ENCODE results near the gene SCAF1. TPM values are rescaled to one million over a fixed set of nuclear protein-coding genes. Genes with fewer than 3 reads are reported as not detected.

The SCAF1 gene
- total and polyA plus RNA-seq, 2 of the 13 experiments (the other 11 are each of a cell fraction or from before 2014, with no cell fraction given): 3.3 to 6.1 TPM

DNA sequence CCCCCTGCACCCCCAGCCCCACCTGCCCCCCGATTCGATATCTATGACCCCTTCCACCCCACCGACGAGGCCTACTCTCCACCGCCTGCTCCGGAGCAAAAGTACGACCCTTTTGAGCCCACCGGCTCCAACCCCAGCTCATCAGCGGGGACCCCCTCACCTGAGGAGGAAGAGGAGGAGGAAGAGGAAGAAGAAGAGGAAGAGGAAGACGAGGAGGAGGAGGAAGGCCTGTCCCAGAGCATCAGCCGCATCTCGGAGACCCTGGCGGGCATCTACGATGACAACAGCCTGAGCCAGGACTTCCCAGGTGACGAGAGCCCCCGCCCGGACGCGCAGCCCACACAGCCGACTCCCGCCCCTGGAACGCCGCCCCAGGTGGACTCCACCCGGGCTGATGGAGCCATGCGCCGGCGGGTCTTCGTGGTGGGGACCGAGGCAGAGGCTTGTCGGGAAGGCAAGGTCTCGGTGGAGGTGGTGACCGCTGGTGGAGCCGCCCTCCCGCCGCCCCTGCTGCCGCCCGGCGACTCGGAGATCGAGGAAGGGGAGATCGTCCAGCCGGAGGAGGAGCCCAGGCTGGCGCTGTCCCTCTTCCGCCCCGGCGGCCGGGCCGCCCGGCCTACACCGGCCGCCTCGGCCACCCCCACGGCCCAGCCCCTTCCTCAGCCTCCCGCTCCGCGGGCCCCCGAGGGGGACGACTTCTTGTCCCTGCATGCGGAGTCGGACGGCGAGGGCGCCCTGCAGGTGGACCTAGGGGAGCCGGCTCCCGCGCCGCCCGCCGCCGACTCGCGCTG lies 9.2 kb downstream of the SCAF1 start:
- H3K4me1 ChIP-seq (ENCODE audit: insufficient read depth, low read length): peaks cover 17% of the 10 kb centered on the region
- no peak overlapping the region for H3K4me2 ChIP-seq (ENCODE audit: low read depth, low read length)
- in situ Hi-C loops (cut with HindIII; ENCODE audit: extremely low pct_ligation_motif_present, low pct_unique_long_range_greater_than_20kb): no loop called here
- H2AFZ ChIP-seq (ENCODE audit: low read length): no peak overlapping the region
- ATAC-seq (no peak), DNase-seq (ENCODE audit: low spot score) (no peak), FAIRE-seq (no peak)
- no peak overlapping the region for H3K27ac ChIP-seq (ENCODE audit: extremely low read length, insufficient read depth, low read length)
- peaks cover 31 to 46% of the 10 kb centered on the region in 2 experiments; a peak in 4 of 5 replicates for H3K36me3 ChIP-seq (replicated peaks in 1 of 2; ENCODE audit: control insufficient read depth in 1 of 2, insufficient read depth in 2 of 2, low read length in 2 of 2)
- CTCF ChIA-PET (ENCODE audit: low intra/inter-chr PET ratio, low total read pairs): no interaction called here
- TF ChIP-seq RBFOX2 (IDR thresholded peaks at IDR 0.05; ENCODE audit: low read depth, low read length): peak; percentile 33; the same call in 1 of the 2 replicates
- TF ChIP-seq ZNF570 (CRISPR knock-in tag; IDR thresholded peaks at IDR 0.05; ENCODE audit: borderline replicate concordance): no peak
- H3K79me2 ChIP-seq (ENCODE audit: insufficient read depth, low read length): no peaks in the 10 kb centered on the region
- H3K27me3 ChIP-seq (ENCODE audit: control insufficient read depth in 1 of 2, insufficient read depth in 2 of 2, low read length in 2 of 2): no peaks in the 10 kb centered on the region
- WGBS (ENCODE audit: low lambda C conversion rate): 99% methylated on average over 68 of the region's 72 CpGs
- no peaks in the 10 kb centered on the region for H4K20me1 ChIP-seq (ENCODE audit: insufficient read depth, low read length)
- POLR2A ChIA-PET: no interaction called here
- no peaks in the 10 kb centered on the region for H3K9me3 ChIP-seq (ENCODE audit: low read length)
- H3K4me3 ChIP-seq (replicated peaks in 1 of 3; ENCODE audit: insufficient read depth in 1 of 3, low read depth in 2 of 3, low read length in 3 of 3): no peak overlapping the region
- H3K9ac ChIP-seq (ENCODE audit: insufficient read depth, low read depth, low read length): no peak overlapping the region
- no TSS peak for BruUV-seq (replicated peaks)
- intact Hi-C loops (cut with micrococcal nuclease; ENCODE audit: unreplicated experiment): no loop called here

DNA sequence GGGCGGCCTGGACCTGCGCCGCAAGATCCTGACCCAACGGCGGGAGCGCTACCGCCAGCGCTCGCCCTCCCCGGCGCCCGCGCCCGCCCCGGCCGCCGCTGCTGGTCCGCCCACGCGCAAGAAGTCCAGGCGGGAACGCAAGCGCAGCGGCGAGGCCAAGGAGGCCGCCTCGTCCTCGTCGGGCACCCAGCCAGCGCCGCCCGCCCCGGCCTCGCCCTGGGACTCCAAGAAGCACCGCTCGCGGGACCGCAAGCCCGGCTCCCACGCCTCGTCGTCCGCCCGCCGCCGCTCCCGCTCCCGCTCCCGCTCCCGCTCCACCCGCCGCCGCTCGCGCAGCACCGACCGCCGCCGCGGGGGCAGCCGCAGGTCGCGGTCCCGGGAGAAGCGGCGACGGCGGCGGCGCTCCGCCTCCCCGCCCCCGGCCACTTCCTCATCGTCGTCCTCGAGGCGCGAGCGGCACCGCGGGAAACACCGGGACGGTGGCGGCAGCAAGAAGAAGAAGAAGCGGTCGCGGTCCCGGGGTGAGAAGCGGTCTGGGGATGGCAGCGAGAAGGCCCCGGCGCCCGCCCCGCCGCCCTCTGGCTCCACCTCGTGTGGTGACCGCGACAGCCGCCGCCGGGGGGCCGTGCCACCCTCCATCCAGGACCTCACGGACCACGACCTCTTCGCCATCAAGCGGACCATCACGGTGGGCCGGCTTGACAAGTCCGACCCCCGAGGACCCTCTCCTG lies 10.0 kb downstream of the SCAF1 start:
- Histone ChIP-seq H3K27me3 (ENCODE audit: control insufficient read depth in 1 of 2, insufficient read depth in 2 of 2, low read length in 2 of 2) (no peaks in the 10 kb centered on the region), H3K9ac (ENCODE audit: insufficient read depth, low read depth, low read length) (no peak overlapping the region), H3K79me2 (ENCODE audit: insufficient read depth, low read length) (no peaks in the 10 kb centered on the region), H2AFZ (ENCODE audit: low read length) (no peak overlapping the region), H3K4me2 (ENCODE audit: low read depth, low read length) (no peak overlapping the region), H3K4me3 (replicated peaks in 1 of 3; ENCODE audit: insufficient read depth in 1 of 3, low read depth in 2 of 3, low read length in 3 of 3) (no peak overlapping the region), H3K27ac (ENCODE audit: extremely low read length, insufficient read depth, low read length) (no peak overlapping the region), H4K20me1 (ENCODE audit: insufficient read depth, low read length) (no peaks in the 10 kb centered on the region), H3K36me3 (replicated peaks in 1 of 2; ENCODE audit: control insufficient read depth in 1 of 2, insufficient read depth in 2 of 2, low read length in 2 of 2) (peaks cover 32 to 47% of the 10 kb centered on the region in 2 experiments; a peak in 4 of 5 replicates), H3K9me3 (ENCODE audit: low read length) (no peaks in the 10 kb centered on the region), H3K4me1 (ENCODE audit: insufficient read depth, low read length) (peaks cover 15% of the 10 kb centered on the region)
- in situ Hi-C loops (cut with HindIII; ENCODE audit: extremely low pct_ligation_motif_present, low pct_unique_long_range_greater_than_20kb) (no loop called here), intact Hi-C loops (cut with micrococcal nuclease; ENCODE audit: unreplicated experiment) (no loop called here)
- no peak for FAIRE-seq
- POLR2A ChIA-PET: no interaction called here
- no TSS peak for BruUV-seq (replicated peaks)
- no peak for DNase-seq (ENCODE audit: low spot score)
- CTCF ChIA-PET (ENCODE audit: low intra/inter-chr PET ratio, low total read pairs): no interaction called here
- 98% methylated on average over 104 of the region's 110 CpGs for WGBS (ENCODE audit: low lambda C conversion rate)
- TF ChIP-seq SMARCE1 (IDR thresholded peaks at IDR 0.05; ENCODE audit: borderline replicate concordance) (no peak), ZFP82 (CRISPR knock-in tag; IDR thresholded peaks at IDR 0.05; ENCODE audit: borderline replicate concordance) (no peak), ZNF577 (CRISPR knock-in tag; IDR thresholded peaks at IDR 0.05; ENCODE audit: borderline replicate concordance, low read depth) (no peak), ELF4 (CRISPR knock-in tag; IDR thresholded peaks at IDR 0.05; ENCODE audit: borderline replicate concordance) (no peak), DNMT1 (CRISPR knock-in tag; IDR thresholded peaks at IDR 0.05) (no peak)
- TF ChIP-seq, protein P1, sequence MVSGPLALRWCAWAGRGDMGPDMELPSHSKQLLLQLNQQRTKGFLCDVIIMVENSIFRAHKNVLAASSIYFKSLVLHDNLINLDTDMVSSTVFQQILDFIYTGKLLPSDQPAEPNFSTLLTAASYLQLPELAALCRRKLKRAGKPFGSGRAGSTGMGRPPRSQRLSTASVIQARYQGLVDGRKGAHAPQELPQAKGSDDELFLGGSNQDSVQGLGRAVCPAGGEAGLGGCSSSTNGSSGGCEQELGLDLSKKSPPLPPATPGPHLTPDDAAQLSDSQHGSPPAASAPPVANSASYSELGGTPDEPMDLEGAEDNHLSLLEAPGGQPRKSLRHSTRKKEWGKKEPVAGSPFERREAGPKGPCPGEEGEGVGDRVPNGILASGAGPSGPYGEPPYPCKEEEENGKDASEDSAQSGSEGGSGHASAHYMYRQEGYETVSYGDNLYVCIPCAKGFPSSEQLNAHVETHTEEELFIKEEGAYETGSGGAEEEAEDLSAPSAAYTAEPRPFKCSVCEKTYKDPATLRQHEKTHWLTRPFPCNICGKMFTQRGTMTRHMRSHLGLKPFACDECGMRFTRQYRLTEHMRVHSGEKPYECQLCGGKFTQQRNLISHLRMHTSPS (CRISPR knock-in tag; IDR thresholded peaks at IDR 0.05; ENCODE audit: low read depth): no peak
- ATAC-seq: no peak

Measured in HepG2 (cell line).